ENCODE results near the gene CAPN10.

DNA sequence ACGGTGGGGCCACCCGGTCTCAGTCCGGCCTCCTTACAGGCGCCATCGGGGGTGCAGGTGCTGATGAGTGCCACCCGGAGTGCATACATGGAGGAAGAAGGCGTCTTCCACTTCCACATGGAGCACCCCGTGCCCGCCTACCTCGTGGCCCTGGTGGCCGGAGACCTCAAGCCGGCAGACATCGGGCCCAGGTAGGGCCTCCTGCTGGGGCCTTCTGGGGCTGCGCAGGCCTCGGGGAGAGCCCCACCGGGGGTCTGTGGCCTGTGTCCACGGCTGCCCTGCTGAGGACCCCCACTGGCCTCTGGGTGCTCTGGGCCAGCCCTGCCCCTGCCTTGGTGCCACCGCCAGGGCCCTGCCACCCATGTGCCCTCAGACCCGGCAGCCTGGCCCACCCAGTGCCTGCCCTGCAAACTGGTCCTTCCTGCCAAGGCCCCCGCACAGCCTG lies 13.4 kb upstream of the CAPN10 start:
- TF ChIP-seq SP1 (IDR thresholded peaks at IDR 0.05) (no peak), NFRKB (IDR thresholded peaks at IDR 0.05) (no peak), ZNF384 (IDR thresholded peaks at IDR 0.05) (no peak), ELF4 (IDR thresholded peaks at IDR 0.05) (no peak), SUZ12 (IDR thresholded peaks at IDR 0.05) (no peak), LEF1 (IDR thresholded peaks at IDR 0.05; ENCODE audit: borderline replicate concordance) (no peak)
- TF ChIP-seq, protein P1, sequence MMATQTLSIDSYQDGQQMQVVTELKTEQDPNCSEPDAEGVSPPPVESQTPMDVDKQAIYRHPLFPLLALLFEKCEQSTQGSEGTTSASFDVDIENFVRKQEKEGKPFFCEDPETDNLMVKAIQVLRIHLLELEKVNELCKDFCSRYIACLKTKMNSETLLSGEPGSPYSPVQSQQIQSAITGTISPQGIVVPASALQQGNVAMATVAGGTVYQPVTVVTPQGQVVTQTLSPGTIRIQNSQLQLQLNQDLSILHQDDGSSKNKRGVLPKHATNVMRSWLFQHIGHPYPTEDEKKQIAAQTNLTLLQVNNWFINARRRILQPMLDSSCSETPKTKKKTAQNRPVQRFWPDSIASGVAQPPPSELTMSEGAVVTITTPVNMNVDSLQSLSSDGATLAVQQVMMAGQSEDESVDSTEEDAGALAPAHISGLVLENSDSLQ (IDR thresholded peaks at IDR 0.05), result no peak
